SK-N-SH treated with all-trans-retinoic acid at 6 μM for 48 hours (cell line): ENCODE measurements around the gene STX1B.
A peak's percentile ranks its signal among the peaks of the same experiment; 100 is the strongest.

Experiments used
- ATAC-seq: fragments of 200-7000 bp; cut with Tn5 transposase; 3 replicates; pipeline ENCODE4 v1.9.1; 2020; ENCODE audit warnings: mild to moderate bottlenecking, moderate library complexity
- ARNTL ChIP-seq: fragments of 450-650 bp; formaldehyde crosslinking; IDR thresholded peaks from 2 replicates; pipeline ENCODE4 v1.5.0; 2020; ENCODE audit warnings: low read depth, mild to moderate bottlenecking, moderate library complexity, borderline replicate concordance
- BACH2 ChIP-seq: fragments of 250-450 bp; sonication (Bioruptor Pico); IDR thresholded peaks from 2 replicates; pipeline ENCODE4 v1.9.0; 2021; ENCODE audit warnings: mild to moderate bottlenecking, borderline replicate concordance
- CSDC2 ChIP-seq: fragments of 250-450 bp; sonication (Bioruptor Pico); IDR thresholded peaks from 2 replicates; pipeline ENCODE4 v1.5.0; 2020; ENCODE audit warnings: mild to moderate bottlenecking, moderate library complexity
- GLIS3 ChIP-seq: fragments of 250-450 bp; sonication (Bioruptor Pico); IDR thresholded peaks from 2 replicates; pipeline ENCODE4 v1.5.0; 2020; ENCODE audit warnings: mild to moderate bottlenecking, moderate library complexity
- ISL1 ChIP-seq: fragments of 250-450 bp; sonication (Bioruptor Pico); IDR thresholded peaks from 2 replicates; pipeline ENCODE4 v2.1.2; 2022; ENCODE audit warnings: mild to moderate bottlenecking, moderate library complexity
- OSR1 ChIP-seq: fragments of 250-450 bp; sonication (Bioruptor Pico); IDR thresholded peaks from 2 replicates; pipeline ENCODE4 v1.8.0; 2022; ENCODE audit warnings: moderate library complexity, mild to moderate bottlenecking, inconsistent platforms
- PPARA ChIP-seq: fragments of 250-450 bp; sonication (Bioruptor Pico); IDR thresholded peaks from 2 replicates; pipeline ENCODE4 v1.5.0; 2020; ENCODE audit warnings: mild to moderate bottlenecking, borderline replicate concordance
- RARB ChIP-seq: fragments of 250-450 bp; sonication (Bioruptor Pico); IDR thresholded peaks from 2 replicates; pipeline ENCODE4 v1.8.0; 2021; ENCODE audit warnings: mild to moderate bottlenecking, moderate library complexity
- SNAI2 ChIP-seq: fragments of 250-450 bp; sonication (Bioruptor Pico); IDR thresholded peaks from 2 replicates; pipeline ENCODE4 v1.5.0; 2020; ENCODE audit warnings: mild to moderate bottlenecking, moderate library complexity
- TOX ChIP-seq: fragments of 250-450 bp; sonication (Bioruptor Pico); IDR thresholded peaks from 2 replicates; pipeline ENCODE4 v1.8.0; 2021; ENCODE audit warnings: mild to moderate bottlenecking, moderate library complexity, borderline replicate concordance
- ZC3H10 ChIP-seq: fragments of 250-450 bp; sonication (Bioruptor Pico); IDR thresholded peaks from 2 replicates; pipeline ENCODE4 v1.5.1; 2021; ENCODE audit warnings: mild to moderate bottlenecking, moderate library complexity
- ZFP3 ChIP-seq: fragments of 250-450 bp; sonication (Bioruptor Pico); IDR thresholded peaks from 2 replicates; pipeline ENCODE4 v1.5.0; 2020; ENCODE audit warnings: mild to moderate bottlenecking, moderate library complexity
- ZNF565 ChIP-seq: fragments of 450-650 bp; formaldehyde crosslinking; conservative IDR thresholded peaks from 2 replicates; pipeline ENCODE4 v1.5.0; 2020; ENCODE audit warnings: low read depth, mild to moderate bottlenecking, moderate library complexity
- ZNF70 ChIP-seq: fragments of 450-650 bp; formaldehyde crosslinking; IDR thresholded peaks from 2 replicates; pipeline ENCODE4 v1.5.0; 2020; ENCODE audit warnings: mild to moderate bottlenecking, moderate library complexity
- ZNF8 ChIP-seq: fragments of 450-650 bp; formaldehyde crosslinking; IDR thresholded peaks from 2 replicates; pipeline ENCODE4 v1.5.0; 2020; ENCODE audit warnings: mild to moderate bottlenecking, moderate library complexity
- TF ChIP-seq, protein P1 (sequence below): fragments of 250-450 bp; sonication (Bioruptor Pico); IDR thresholded peaks from 2 replicates; pipeline ENCODE4 v1.8.0; 2020; ENCODE audit warnings: mild to moderate bottlenecking, moderate library complexity, borderline replicate concordance
- TF ChIP-seq, protein P2 (sequence below): fragments of 250-450 bp; sonication (Bioruptor Pico); IDR thresholded peaks from 2 replicates; pipeline ENCODE4 v1.5.1; 2021; ENCODE audit warnings: mild to moderate bottlenecking, moderate library complexity
- TF ChIP-seq, protein P3 (sequence below): fragments of 250-450 bp; sonication (Bioruptor Pico); IDR thresholded peaks from 2 replicates; pipeline ENCODE4 v1.8.0; 2021; ENCODE audit warnings: low read depth, mild to moderate bottlenecking, moderate library complexity, borderline replicate concordance
- TF ChIP-seq, protein P4 (sequence below): fragments of 250-450 bp; sonication (Bioruptor Pico); IDR thresholded peaks from 2 replicates; pipeline ENCODE4 v1.5.0; 2020; ENCODE audit warnings: mild to moderate bottlenecking, moderate library complexity
- TF ChIP-seq, protein P5 (sequence below): fragments of 250-450 bp; sonication (Bioruptor Pico); IDR thresholded peaks from 2 replicates; pipeline ENCODE4 v1.5.1; 2020; ENCODE audit warnings: low read depth, mild to moderate bottlenecking, moderate library complexity

STX1B gene

DNA sequence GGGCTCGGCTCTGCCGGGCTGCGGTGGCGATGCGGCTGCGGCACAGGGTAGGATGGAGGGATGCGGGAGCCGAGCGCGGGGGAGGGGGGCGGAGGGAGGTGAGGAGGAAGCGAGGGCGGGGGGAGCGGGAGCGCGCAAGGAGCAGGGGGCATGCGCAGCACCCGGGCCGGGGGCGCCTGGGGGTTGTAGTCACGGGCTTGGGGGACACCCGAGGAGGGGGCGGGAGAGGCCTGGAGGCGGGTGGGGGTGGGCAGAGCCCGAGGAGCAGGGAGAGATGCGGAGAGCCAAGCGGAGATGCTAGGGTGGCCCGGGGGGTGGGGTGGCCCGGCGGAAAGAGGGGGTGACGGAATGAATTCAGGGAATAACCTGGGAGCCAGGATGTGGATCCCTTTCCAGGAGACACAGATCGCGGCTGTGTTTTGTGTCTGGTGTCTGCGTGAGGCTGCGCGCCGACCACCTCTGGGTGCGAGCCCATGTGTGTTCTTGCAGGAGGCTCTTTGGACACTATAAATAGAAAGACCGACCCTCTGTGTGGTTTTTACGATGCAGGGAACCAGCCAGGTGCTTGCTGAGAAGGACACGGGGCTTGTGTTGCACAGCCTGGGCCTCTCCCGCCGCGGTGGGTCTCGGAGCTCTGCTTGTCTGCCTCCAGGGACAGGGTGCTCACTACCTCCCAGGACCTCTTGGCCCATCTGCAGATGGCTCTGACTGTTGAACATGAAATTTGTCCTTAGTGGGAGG is at the start of gene STX1B:
Gene STX1B (minus strand): TSS at position 54 of the 741 bp plus-strand sequence. CDS start 242 bp downstream, outside the sequence.
- peak; percentile 68 for ATAC-seq
- TF ChIP-seq, protein P1, sequence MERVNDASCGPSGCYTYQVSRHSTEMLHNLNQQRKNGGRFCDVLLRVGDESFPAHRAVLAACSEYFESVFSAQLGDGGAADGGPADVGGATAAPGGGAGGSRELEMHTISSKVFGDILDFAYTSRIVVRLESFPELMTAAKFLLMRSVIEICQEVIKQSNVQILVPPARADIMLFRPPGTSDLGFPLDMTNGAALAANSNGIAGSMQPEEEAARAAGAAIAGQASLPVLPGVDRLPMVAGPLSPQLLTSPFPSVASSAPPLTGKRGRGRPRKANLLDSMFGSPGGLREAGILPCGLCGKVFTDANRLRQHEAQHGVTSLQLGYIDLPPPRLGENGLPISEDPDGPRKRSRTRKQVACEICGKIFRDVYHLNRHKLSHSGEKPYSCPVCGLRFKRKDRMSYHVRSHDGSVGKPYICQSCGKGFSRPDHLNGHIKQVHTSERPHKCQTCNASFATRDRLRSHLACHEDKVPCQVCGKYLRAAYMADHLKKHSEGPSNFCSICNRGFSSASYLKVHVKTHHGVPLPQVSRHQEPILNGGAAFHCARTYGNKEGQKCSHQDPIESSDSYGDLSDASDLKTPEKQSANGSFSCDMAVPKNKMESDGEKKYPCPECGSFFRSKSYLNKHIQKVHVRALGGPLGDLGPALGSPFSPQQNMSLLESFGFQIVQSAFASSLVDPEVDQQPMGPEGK (CRISPR knock-in tag) = no peak
- TF ChIP-seq, protein P2, sequence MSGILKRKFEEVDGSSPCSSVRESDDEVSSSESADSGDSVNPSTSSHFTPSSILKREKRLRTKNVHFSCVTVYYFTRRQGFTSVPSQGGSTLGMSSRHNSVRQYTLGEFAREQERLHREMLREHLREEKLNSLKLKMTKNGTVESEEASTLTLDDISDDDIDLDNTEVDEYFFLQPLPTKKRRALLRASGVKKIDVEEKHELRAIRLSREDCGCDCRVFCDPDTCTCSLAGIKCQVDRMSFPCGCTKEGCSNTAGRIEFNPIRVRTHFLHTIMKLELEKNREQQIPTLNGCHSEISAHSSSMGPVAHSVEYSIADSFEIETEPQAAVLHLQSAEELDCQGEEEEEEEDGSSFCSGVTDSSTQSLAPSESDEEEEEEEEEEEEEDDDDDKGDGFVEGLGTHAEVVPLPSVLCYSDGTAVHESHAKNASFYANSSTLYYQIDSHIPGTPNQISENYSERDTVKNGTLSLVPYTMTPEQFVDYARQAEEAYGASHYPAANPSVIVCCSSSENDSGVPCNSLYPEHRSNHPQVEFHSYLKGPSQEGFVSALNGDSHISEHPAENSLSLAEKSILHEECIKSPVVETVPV (CRISPR knock-in tag) = no peak
- TF ChIP-seq, protein P3, sequence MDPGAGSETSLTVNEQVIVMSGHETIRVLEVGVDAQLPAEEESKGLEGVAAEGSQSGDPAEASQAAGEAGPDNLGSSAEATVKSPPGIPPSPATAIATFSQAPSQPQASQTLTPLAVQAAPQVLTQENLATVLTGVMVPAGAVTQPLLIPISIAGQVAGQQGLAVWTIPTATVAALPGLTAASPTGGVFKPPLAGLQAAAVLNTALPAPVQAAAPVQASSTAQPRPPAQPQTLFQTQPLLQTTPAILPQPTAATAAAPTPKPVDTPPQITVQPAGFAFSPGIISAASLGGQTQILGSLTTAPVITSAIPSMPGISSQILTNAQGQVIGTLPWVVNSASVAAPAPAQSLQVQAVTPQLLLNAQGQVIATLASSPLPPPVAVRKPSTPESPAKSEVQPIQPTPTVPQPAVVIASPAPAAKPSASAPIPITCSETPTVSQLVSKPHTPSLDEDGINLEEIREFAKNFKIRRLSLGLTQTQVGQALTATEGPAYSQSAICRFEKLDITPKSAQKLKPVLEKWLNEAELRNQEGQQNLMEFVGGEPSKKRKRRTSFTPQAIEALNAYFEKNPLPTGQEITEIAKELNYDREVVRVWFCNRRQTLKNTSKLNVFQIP (CRISPR knock-in tag) = no peak
- TF ChIP-seq, protein P4, sequence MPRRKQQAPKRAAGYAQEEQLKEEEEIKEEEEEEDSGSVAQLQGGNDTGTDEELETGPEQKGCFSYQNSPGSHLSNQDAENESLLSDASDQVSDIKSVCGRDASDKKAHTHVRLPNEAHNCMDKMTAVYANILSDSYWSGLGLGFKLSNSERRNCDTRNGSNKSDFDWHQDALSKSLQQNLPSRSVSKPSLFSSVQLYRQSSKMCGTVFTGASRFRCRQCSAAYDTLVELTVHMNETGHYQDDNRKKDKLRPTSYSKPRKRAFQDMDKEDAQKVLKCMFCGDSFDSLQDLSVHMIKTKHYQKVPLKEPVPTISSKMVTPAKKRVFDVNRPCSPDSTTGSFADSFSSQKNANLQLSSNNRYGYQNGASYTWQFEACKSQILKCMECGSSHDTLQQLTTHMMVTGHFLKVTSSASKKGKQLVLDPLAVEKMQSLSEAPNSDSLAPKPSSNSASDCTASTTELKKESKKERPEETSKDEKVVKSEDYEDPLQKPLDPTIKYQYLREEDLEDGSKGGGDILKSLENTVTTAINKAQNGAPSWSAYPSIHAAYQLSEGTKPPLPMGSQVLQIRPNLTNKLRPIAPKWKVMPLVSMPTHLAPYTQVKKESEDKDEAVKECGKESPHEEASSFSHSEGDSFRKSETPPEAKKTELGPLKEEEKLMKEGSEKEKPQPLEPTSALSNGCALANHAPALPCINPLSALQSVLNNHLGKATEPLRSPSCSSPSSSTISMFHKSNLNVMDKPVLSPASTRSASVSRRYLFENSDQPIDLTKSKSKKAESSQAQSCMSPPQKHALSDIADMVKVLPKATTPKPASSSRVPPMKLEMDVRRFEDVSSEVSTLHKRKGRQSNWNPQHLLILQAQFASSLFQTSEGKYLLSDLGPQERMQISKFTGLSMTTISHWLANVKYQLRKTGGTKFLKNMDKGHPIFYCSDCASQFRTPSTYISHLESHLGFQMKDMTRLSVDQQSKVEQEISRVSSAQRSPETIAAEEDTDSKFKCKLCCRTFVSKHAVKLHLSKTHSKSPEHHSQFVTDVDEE (CRISPR knock-in tag) = no peak
- TF ChIP-seq PPARA (CRISPR knock-in tag) = no peak
- TF ChIP-seq ARNTL = no peak
- no peak for TF ChIP-seq TOX (CRISPR knock-in tag)
- TF ChIP-seq OSR1 (CRISPR knock-in tag) = no peak
- TF ChIP-seq ZNF565 (CRISPR knock-in tag) = no peak
- no peak for TF ChIP-seq BACH2 (CRISPR knock-in tag)
- no peak for TF ChIP-seq RARB
- TF ChIP-seq ZC3H10 = no peak

DNA sequence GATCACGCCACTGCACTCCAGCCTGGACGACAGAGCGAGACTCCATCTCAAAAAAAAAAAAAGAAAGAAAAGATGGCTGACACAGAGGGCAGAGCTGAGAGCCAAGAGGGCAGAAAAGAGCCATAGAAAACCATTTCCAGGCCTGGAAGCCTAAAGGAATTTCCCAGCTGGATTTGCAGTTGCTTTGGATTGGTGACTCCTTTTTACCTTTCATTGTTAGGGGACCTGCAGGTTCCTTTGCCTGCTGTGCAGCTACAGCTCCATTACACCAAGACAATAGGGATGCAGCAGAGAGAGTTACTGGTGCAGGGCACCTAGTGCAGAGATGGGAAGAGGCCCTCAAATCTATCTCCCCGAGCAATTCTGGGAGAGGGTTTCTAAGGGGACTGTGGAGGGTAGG is 45.2 kb upstream of the STX1B start:
- ATAC-seq = no peak
- no peak for TF ChIP-seq GLIS3 (CRISPR knock-in tag)
- no peak for TF ChIP-seq ISL1 (CRISPR knock-in tag)
- TF ChIP-seq ZFP3 (CRISPR knock-in tag) = no peak
- no peak for TF ChIP-seq ZNF8
- TF ChIP-seq, protein P1 (CRISPR knock-in tag) = no peak
- TF ChIP-seq CSDC2 (CRISPR knock-in tag) = no peak
- TF ChIP-seq TOX (CRISPR knock-in tag) = no peak
- no peak for TF ChIP-seq PPARA (CRISPR knock-in tag)
- TF ChIP-seq, protein P2 (CRISPR knock-in tag) = no peak
- no peak for TF ChIP-seq ZNF70 (CRISPR knock-in tag)
- TF ChIP-seq SNAI2 (CRISPR knock-in tag) = no peak
- TF ChIP-seq, protein P4 (CRISPR knock-in tag) = no peak
- TF ChIP-seq, protein P3 (CRISPR knock-in tag) = no peak
- TF ChIP-seq ARNTL = no peak
- TF ChIP-seq, protein P5, sequence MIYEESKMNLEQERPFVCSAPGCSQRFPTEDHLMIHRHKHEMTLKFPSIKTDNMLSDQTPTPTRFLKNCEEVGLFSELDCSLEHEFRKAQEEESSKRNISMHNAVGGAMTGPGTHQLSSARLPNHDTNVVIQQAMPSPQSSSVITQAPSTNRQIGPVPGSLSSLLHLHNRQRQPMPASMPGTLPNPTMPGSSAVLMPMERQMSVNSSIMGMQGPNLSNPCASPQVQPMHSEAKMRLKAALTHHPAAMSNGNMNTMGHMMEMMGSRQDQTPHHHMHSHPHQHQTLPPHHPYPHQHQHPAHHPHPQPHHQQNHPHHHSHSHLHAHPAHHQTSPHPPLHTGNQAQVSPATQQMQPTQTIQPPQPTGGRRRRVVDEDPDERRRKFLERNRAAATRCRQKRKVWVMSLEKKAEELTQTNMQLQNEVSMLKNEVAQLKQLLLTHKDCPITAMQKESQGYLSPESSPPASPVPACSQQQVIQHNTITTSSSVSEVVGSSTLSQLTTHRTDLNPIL (CRISPR knock-in tag) = no peak
- TF ChIP-seq BACH2 (CRISPR knock-in tag) = no peak
